ENCODE measurements around the gene C5.

DNA sequence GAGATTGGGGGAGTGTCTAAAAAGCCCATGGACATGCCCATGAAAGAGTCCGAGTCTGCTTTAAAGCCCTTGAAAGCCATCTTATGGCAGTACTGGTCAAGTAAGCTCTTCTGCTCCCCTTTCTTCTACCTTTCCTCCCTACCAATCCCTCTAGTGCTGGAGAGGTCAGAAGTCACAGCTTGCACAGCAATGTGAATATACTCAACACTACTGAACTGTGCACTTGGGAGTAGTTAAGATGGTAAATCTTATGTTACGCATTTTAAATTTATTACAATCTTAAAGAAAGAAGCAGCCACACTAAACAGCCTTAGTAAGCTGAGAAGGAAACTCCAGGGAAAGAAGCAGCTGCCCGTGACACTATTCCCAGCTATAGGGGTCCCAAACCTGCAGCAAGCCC lies 111.2 kb downstream of the C5 start:
- TF ChIP-seq, protein P1, sequence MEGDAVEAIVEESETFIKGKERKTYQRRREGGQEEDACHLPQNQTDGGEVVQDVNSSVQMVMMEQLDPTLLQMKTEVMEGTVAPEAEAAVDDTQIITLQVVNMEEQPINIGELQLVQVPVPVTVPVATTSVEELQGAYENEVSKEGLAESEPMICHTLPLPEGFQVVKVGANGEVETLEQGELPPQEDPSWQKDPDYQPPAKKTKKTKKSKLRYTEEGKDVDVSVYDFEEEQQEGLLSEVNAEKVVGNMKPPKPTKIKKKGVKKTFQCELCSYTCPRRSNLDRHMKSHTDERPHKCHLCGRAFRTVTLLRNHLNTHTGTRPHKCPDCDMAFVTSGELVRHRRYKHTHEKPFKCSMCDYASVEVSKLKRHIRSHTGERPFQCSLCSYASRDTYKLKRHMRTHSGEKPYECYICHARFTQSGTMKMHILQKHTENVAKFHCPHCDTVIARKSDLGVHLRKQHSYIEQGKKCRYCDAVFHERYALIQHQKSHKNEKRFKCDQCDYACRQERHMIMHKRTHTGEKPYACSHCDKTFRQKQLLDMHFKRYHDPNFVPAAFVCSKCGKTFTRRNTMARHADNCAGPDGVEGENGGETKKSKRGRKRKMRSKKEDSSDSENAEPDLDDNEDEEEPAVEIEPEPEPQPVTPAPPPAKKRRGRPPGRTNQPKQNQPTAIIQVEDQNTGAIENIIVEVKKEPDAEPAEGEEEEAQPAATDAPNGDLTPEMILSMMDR (conservative IDR thresholded peaks at IDR 0.05; ENCODE audit: low read length): no peak
- TF ChIP-seq EZH2phosphoT487 (IDR thresholded peaks at IDR 0.05; ENCODE audit: borderline replicate concordance, low read depth, low read length): no peak
